DMS79 treated with DMSO at 0.1 percent for 48 hours (cell line): ENCODE data around the gene PTPN3.

ENCODE experiments used
- DNase-seq: peaks from one replicate; lab custom pipeline; 2025; lab: John Stamatoyannopoulos, UW

PTPN3 gene

GRCh38 chr9:109477258-109478050, 20.7 kb downstream of the PTPN3 start:
- peak; percentile 81 for DNase-seq

GRCh38 chr9:109476642-109477257, 21.4 kb downstream of the PTPN3 start:
- peak; percentile 51 for DNase-seq

- DNase-seq, result no peak
These were observed 22.6 kb downstream of the PTPN3 start for GRCh38 chr9:109475526-109475925.

- DNase-seq, result no peak
These were observed 23.2 kb downstream of the PTPN3 start for GRCh38 chr9:109474944-109475343.

GRCh38 chr9:109474170-109474569, 23.9 kb downstream of the PTPN3 start:
- DNase-seq, result peak; percentile 42

- no peak for DNase-seq
These were observed 24.8 kb downstream of the PTPN3 start for GRCh38 chr9:109473329-109473728.

- no peak for DNase-seq
These were observed 26.4 kb downstream of the PTPN3 start for GRCh38 chr9:109471475-109472393.

- peak; percentile 27 for DNase-seq
These were observed 28.3 kb downstream of the PTPN3 start for GRCh38 chr9:109469646-109470358.

- DNase-seq, result no peak
These were observed 29.2 kb downstream of the PTPN3 start for GRCh38 chr9:109468927-109469326.

- DNase-seq, result no peak
These were observed 30.2 kb downstream of the PTPN3 start for GRCh38 chr9:109467936-109468335.

- peak; percentile 16 for DNase-seq
These were observed 31.2 kb downstream of the PTPN3 start for GRCh38 chr9:109466623-109467590.

- no peak for DNase-seq
These were observed 34.0 kb downstream of the PTPN3 start for GRCh38 chr9:109463924-109464625.

GRCh38 chr9:109460576-109460975, 37.5 kb downstream of the PTPN3 start:
- no peak for DNase-seq

GRCh38 chr9:109459423-109459822, 38.7 kb downstream of the PTPN3 start:
- DNase-seq, result no peak

GRCh38 chr9:109458453-109459211, 39.5 kb downstream of the PTPN3 start:
- no peak for DNase-seq

GRCh38 chr9:109456811-109457210, 41.3 kb downstream of the PTPN3 start:
- no peak for DNase-seq

GRCh38 chr9:109455861-109456260, 42.2 kb downstream of the PTPN3 start:
- no peak for DNase-seq

GRCh38 chr9:109455391-109455790, 42.7 kb downstream of the PTPN3 start:
- DNase-seq, result no peak

- DNase-seq, result no peak
These were observed 43.4 kb downstream of the PTPN3 start for GRCh38 chr9:109454601-109455155.
